GM18517 (cell line): ENCODE results near the gene MXRA7.
"Not testable (repeated sequence)": the region's sequence is repeated elsewhere in the genome, so short reads cannot be mapped to it uniquely, and the experiment has no call there.

Experiments
- ATAC-seq: cut with Tn5 transposase; IDR thresholded peaks from one replicate; pipeline ENCODE4 v1.9.1; 2021; ENCODE audit warnings: mild to moderate bottlenecking, moderate library complexity; ENCODE audit not compliant: unreplicated experiment

Gene MXRA7

GRCh38 chr17:76654408-76654807, 56.4 kb downstream of the MXRA7 start:
- ATAC-seq = no peak

DNA sequence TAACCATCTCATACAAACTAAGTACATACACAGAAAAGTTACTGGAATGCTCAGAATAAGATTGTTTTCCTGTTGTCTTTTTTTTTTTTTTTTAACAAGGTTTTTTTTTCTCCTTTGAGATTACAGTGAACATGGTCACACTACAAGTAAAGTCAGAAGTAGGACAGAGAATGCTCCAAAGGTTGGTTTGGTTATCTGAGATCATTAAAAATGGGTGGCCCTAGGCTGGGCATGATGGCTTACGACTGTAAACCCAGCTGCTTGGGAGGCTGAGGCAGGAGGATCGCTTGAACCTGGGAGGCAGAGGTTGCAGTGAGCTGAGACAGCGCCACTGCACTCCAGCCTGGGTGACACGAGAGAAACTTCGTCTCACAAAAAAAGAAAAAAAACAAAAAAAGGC, 60.3 kb downstream of the MXRA7 start:
- no peak for ATAC-seq

- ATAC-seq = no peak
These were observed 64.1 kb downstream of the MXRA7 start for GRCh38 chr17:76646712-76647111.

DNA sequence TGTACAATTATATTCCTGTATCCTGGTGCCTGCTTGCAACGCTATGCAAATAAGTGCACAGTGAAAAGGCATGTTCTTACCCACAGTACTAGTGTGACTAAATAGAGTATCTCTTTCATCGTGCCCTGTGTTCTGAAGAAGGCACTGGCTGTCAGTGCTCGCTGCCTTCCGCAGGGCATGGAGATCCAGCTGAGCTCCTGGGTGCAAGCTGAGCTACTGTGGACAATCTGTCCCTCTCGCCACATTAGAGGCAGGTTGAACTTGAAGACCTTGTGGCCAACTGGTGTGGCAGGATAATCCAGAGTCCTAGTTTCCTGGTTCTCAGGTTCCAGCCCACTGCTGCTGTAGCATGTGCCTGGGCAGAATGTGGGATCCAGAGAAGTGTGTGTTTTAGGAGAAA, 65.3 kb downstream of the MXRA7 start:
- ATAC-seq = no peak

DNA sequence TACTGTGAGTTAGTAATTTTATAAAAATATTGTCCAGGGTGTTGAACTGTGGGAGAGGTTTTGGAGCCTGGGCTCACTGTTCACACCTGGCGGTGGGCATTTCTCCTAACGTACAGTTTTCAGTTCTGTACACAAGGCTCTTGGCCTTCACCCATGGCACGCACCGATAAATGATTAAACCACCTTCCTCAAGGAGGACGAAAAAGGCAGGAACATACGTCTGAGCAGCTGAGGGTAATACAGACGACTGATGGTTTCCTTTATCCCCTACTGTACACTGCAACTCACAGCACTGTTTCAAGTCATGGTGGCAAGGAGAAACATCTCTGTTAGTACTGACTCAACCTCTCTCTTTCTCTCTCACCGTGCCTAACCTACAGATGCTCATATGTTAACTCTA, 65.8 kb downstream of the MXRA7 start:
- ATAC-seq = no peak

- no peak for ATAC-seq
These were observed 67.1 kb downstream of the MXRA7 start, which contains the start of gene ST6GALNAC1 for GRCh38 chr17:76643553-76644148. Gene ST6GALNAC1, minus strand, starts transcription at chr17:76643757. Its CDS starts 119 bp downstream, at chr17:76643638.

DNA sequence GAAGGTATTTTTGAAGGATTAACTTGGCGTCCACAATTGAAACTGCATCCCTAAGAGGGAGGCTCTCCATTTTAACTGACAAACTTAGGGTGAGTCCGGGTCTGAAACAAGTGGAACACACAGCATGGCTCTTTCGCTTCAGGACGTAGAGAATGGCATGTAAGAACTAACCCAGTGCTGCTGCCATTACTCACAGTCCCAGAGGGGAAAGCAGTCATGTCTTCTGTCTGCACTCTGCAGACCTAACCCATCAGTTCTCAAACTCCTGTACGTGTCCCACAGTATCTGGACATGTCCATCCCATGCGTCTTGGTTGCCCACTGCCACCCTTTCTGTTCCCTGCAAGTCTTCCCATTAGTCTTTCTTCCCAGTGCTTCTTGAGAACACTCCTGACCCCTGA, 67.8 kb downstream of the MXRA7 start:
- ATAC-seq = no peak

GRCh38 chr17:76642032-76642561, 68.7 kb downstream of the MXRA7 start:
- ATAC-seq = no peak

- no peak for ATAC-seq
These were observed 69.3 kb downstream of the MXRA7 start for GRCh38 chr17:76641501-76641900.

GRCh38 chr17:76640550-76641380, 70.0 kb downstream of the MXRA7 start:
- no peak for ATAC-seq

DNA sequence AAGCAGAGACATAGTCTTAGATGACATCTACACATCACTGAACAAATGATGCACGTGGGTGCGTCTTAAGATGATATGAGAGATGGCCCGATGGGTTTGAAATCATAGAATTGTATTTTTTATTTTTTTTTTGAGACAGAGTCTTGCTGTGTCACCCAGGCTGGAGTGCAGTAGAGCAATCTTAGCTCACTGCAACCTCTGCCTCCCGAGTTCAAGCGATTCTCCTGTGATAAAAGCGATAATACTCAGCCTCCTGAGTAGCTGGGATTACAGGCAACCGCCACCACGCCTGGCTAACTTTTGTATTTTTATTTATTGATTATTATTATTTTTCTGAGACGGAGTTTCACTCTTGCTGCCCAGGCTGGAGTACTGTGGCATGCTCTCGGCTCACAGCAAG, 72.5 kb downstream of the MXRA7 start:
- ATAC-seq = no peak

GRCh38 chr17:76636486-76637206, 74.1 kb downstream of the MXRA7 start:
- ATAC-seq = not testable (repeated sequence)

- ATAC-seq = no peak
These were observed 75.0 kb downstream of the MXRA7 start for GRCh38 chr17:76635659-76636360.

DNA sequence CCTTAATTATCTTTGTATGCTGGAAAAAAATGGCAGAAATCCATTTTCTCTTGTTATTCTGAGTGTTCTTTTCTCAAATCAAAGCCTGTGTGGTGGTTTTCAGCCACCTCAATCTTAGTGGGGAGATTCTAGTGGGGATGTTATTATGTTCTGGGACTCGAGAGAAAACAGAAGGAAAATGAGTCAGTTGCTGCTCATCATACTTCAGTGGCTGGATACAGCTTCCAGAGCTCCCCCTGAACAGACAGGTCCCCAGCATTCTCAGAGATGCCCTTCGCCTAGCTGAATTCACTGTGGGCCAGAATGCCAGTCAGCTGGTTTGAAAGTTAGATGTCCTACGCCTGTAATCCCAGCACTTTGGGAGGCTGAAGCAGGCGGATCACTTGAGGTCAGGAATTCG, 75.7 kb downstream of the MXRA7 start:
- no peak for ATAC-seq

DNA sequence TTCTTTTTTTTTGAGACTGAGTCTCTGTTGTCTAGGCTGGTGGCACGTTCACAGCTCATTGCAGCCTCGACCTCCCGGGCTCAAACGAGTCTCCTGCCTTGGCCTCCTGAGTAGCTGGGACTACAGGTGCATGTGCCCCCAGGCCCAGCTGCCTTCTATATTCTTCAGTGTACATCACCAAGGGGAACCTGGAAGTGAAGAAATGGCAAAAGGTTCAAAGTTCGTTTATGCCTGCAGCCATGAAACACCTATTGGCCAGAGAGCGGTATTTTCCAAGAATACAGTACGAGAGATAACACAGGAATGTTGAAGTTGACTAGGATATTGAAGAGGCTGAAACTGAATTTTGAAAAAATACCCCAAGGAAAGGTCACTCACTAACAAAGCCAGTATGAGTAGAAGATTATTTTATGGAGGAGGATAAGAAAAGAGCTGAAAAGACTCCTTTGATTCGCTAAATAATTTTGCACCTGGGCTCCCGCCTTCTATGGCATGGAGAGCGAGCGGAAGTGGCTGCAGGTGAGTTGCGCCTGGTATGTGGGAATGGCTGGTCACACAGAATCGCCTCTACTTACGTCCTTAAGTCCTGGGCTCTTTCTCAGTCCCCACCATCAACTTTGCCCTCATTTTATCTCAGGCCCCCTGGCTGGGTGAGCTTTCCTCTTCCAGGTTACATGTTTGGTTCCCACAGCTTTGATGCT, 77.0 kb downstream of the MXRA7 start:
- ATAC-seq = no peak

DNA sequence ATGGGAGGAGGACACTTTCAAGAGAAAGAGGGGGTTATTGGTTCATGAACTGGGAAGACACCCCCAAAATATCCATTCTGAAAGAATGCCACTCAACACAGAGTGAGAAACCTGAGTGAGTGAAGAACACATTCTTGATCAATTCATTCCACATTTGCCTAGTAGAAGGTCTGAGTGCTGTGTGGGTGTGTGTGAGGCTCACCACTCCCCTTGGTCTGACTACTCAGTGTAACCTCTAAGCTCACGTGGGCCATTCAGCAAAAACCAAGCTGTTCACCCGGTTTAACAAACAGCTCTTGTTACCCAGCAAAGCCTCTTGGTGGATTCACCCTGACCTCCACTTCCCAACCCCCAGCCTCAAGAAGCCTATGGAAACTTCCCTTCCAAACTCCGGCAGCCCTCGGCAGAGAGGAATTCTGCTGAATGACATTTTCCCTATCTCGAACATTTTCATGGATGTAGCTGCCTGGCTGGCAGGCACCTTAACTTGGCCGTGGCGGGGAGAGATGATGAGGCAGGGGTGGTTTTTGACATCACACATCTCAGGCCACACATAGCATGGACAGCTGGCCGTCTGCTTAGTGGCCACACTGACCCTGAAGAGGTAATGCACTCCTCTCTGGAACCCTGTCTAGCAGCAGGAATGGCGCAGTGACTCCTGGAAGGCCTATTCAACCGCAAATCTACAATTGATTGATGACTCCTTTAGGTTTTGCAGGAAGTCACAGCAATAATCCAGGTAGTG, 78.8 kb downstream of the MXRA7 start:
- ATAC-seq = no peak

DNA sequence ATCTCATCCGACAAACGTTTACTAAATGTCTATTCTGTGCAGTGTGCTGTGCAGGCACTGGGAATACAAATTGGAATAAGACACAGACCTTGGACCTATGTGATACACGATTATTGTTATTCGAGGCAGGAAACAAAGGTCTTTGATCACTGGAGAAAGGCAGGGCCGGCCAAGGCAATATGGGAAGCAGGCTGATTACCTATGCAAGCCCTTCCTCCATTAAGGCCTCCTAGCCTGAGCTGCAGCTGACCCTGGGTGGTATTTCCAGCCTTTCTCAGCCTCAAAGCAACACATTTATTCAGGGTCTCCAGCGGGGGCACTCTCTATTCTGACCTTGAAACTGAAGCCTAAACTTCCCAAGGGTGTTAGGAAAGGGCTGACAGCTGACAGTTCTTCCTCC, 80.6 kb downstream of the MXRA7 start:
- ATAC-seq = no peak
